GM12873 (cell line): Measurements from ENCODE around the gene RAB27B.

Experiments
- CTCF ChIP-seq: IDR thresholded peaks from 2 replicates; pipeline ENCODE4 v1.5.1; 2012; ENCODE audit warnings: low read depth, mild to moderate bottlenecking, moderate library complexity, low read length, control low read depth; ENCODE audit not compliant: insufficient read depth; ENCODE audit errors: missing control alignments

Gene RAB27B

GRCh38 chr18:54928236-54928635 is 100.0 kb downstream of the RAB27B start:
- TF ChIP-seq CTCF: no peak

- no peak for TF ChIP-seq CTCF
Observed at GRCh38 chr18:54931152-54931551, 102.9 kb downstream of the RAB27B start.

- TF ChIP-seq CTCF: no peak
Observed at GRCh38 chr18:54932472-54932871, 104.2 kb downstream of the RAB27B start.

- no peak for TF ChIP-seq CTCF
Observed at GRCh38 chr18:54938506-54938905, 110.2 kb downstream of the RAB27B start.

GRCh38 chr18:54939361-54939917 is 111.2 kb downstream of the RAB27B start:
- no peak for TF ChIP-seq CTCF

- TF ChIP-seq CTCF: no peak
Observed at GRCh38 chr18:54942144-54942543, 113.9 kb downstream of the RAB27B start.

- TF ChIP-seq CTCF: no peak
Observed at GRCh38 chr18:54942569-54942968, 114.3 kb downstream of the RAB27B start.
